Mammary epithelial cell (primary cell): ENCODE results near the gene FAM120B.

Experiments
- CTCF ChIP-seq, 2 donors: IDR thresholded peaks in 1 of 2; conservative IDR thresholded peaks in 1 of 2; 2 replicates each; pipeline ENCODE4 v1.5.1; 2011 to 2012; ENCODE audit warnings: inconsistent platforms in 2 of 2, low read length in 2 of 2, mild to moderate bottlenecking in 2 of 2, control low read depth in 1 of 2, low read depth in 1 of 2; ENCODE audit not compliant: insufficient read depth in 1 of 2; ENCODE audit errors: extremely low read depth in 1 of 2
- EZH2 ChIP-seq: IDR thresholded peaks from 2 replicates; pipeline ENCODE4 v1.6.1; 2012; ENCODE audit warnings: low read length, inconsistent platforms, borderline replicate concordance

DNA sequence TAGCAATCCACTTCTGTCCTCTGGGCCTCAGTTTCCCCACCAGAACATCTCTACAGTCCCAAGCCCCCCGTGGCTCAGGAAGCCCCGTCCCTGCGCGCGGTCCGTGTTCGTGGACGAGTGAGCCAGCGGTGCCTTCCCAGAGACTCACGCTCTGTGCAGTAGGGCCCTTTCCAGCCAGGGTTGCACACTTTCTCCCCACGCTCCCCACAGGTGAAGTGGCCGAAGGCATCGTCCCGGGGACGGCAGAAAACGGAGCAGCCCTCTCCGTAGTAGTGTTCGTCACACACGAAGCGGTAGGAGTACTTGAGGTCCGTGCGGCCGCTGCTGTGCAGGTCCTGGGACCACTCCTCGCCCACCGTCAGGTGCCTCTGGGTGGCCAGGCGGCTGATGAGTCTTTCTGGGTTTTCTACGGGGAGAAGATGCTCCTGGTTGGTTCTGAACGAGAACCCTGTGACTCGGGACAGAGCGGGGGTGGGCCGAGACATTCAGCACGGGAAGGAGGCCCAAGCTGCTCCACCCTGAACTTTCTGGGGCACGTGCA is 18.4 kb upstream of the FAM120B start:
- TF ChIP-seq CTCF (conservative IDR thresholded peaks at IDR 0.05 in 1 of 2, IDR thresholded peaks at IDR 0.05 in 1 of 2; ENCODE audit: extremely low read depth in 1 of 2, insufficient read depth in 1 of 2, low read depth in 1 of 2, low read length in 2 of 2) (no peak), EZH2 (no peak)
